C4-2B (cell line): ENCODE data around the gene PDCD10.

Source experiments
- CTCF ChIP-seq: fragments of 450-650 bp; conservative IDR thresholded peaks from 2 replicates; pipeline ENCODE4 v1.5.1; 2017; ENCODE audit warnings: mild to moderate bottlenecking
- ZFX ChIP-seq: fragments of 450-650 bp; IDR thresholded peaks from 2 replicates; pipeline ENCODE4 v1.6.1; 2017

DNA sequence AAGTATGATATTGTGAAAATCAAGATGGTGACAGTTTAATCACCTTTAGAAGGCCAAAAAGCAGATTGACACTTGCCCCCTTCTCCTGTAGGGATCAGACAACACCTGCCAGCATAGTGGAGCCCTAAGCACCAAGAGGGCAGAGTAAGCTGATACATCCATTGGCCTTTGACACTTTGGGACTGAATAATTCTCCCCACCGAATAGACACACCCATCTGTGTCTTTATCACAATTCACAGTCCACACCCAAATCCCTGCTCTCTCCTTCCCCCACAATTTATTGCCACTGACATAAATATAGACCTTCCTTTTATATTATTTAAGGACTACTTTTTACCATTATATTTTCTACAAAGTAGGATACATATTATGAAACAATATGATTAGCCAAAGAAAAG, 77.9 kb downstream of the PDCD10 start:
- TF ChIP-seq CTCF: no peak
- no peak for TF ChIP-seq ZFX
